ENCODE results near the gene UGT1A1.

Gene UGT1A1

GRCh38 chr2:233773854-233774253 lies 13.8 kb downstream of the UGT1A1 start:
- no peak overlapping the region for H3K4me3 ChIP-seq (ENCODE audit: low read depth, low read length)
- TF ChIP-seq MYC (IDR thresholded peaks at IDR 0.05; ENCODE audit: low read depth, low read length): no peak
- TF ChIP-seq CTCF (IDR thresholded peaks at IDR 0.05; ENCODE audit: low read depth, low read length): no peak
- no peak for TF ChIP-seq POLR2A (IDR thresholded peaks at IDR 0.05; ENCODE audit: extremely low read depth, insufficient read length)
- TF ChIP-seq MAX (IDR thresholded peaks at IDR 0.05; ENCODE audit: low read depth, low read length): no peak
- DNase-seq (ENCODE audit: low read depth): no peak

GRCh38 chr2:233775414-233775813 lies 15.3 kb downstream of the UGT1A1 start:
- DNase-seq (ENCODE audit: low read depth): no peak
- H3K4me3 ChIP-seq (ENCODE audit: low read depth, low read length): no peak overlapping the region
- no peak for TF ChIP-seq CTCF (IDR thresholded peaks at IDR 0.05; ENCODE audit: low read depth, low read length)
- TF ChIP-seq MYC (IDR thresholded peaks at IDR 0.05; ENCODE audit: low read depth, low read length): no peak
- TF ChIP-seq POLR2A (IDR thresholded peaks at IDR 0.05; ENCODE audit: extremely low read depth, insufficient read length): no peak
- TF ChIP-seq MAX (IDR thresholded peaks at IDR 0.05; ENCODE audit: low read depth, low read length): no peak

GRCh38 chr2:233778030-233778429 lies 18.0 kb downstream of the UGT1A1 start, which contains the start of gene MROH2A:
Gene MROH2A, plus strand, starts transcription at chr2:233778330. Its CDS starts 1,029 bp downstream, at chr2:233779359.
- no peak within 1 kb of the TSS for H3K4me3 ChIP-seq (ENCODE audit: low read depth, low read length)
- TF ChIP-seq MAX (IDR thresholded peaks at IDR 0.05; ENCODE audit: low read depth, low read length) (no peak), MYC (IDR thresholded peaks at IDR 0.05; ENCODE audit: low read depth, low read length) (no peak), CTCF (IDR thresholded peaks at IDR 0.05; ENCODE audit: low read depth, low read length) (no peak), POLR2A (IDR thresholded peaks at IDR 0.05; ENCODE audit: extremely low read depth, insufficient read length) (no peak)
- no peak for DNase-seq (ENCODE audit: low read depth)

- no peak for DNase-seq (ENCODE audit: low read depth)
- no peak overlapping the region for H3K4me3 ChIP-seq (ENCODE audit: low read depth, low read length)
- TF ChIP-seq POLR2A (IDR thresholded peaks at IDR 0.05; ENCODE audit: extremely low read depth, insufficient read length): no peak
- no peak for TF ChIP-seq MYC (IDR thresholded peaks at IDR 0.05; ENCODE audit: low read depth, low read length)
- TF ChIP-seq CTCF (IDR thresholded peaks at IDR 0.05; ENCODE audit: low read depth, low read length): no peak
- no peak for TF ChIP-seq MAX (IDR thresholded peaks at IDR 0.05; ENCODE audit: low read depth, low read length)
Observed at GRCh38 chr2:233779722-233780121, 19.7 kb downstream of the UGT1A1 start.

GRCh38 chr2:233780771-233781170 lies 20.7 kb downstream of the UGT1A1 start:
- TF ChIP-seq MYC (IDR thresholded peaks at IDR 0.05; ENCODE audit: low read depth, low read length) (no peak), MAX (IDR thresholded peaks at IDR 0.05; ENCODE audit: low read depth, low read length) (no peak), CTCF (IDR thresholded peaks at IDR 0.05; ENCODE audit: low read depth, low read length) (no peak), POLR2A (IDR thresholded peaks at IDR 0.05; ENCODE audit: extremely low read depth, insufficient read length) (no peak)
- H3K4me3 ChIP-seq (ENCODE audit: low read depth, low read length): no peak overlapping the region
- no peak for DNase-seq (ENCODE audit: low read depth)

GRCh38 chr2:233789554-233789953 lies 29.5 kb downstream of the UGT1A1 start:
- DNase-seq (ENCODE audit: low read depth): no peak
- TF ChIP-seq MAX (IDR thresholded peaks at IDR 0.05; ENCODE audit: low read depth, low read length) (no peak), CTCF (IDR thresholded peaks at IDR 0.05; ENCODE audit: low read depth, low read length) (no peak), MYC (IDR thresholded peaks at IDR 0.05; ENCODE audit: low read depth, low read length) (no peak), POLR2A (IDR thresholded peaks at IDR 0.05; ENCODE audit: extremely low read depth, insufficient read length) (no peak)
- no peak overlapping the region for H3K4me3 ChIP-seq (ENCODE audit: low read depth, low read length)

All from NB4 (cell line).